ENCODE results near the gene PAX5.

DNA sequence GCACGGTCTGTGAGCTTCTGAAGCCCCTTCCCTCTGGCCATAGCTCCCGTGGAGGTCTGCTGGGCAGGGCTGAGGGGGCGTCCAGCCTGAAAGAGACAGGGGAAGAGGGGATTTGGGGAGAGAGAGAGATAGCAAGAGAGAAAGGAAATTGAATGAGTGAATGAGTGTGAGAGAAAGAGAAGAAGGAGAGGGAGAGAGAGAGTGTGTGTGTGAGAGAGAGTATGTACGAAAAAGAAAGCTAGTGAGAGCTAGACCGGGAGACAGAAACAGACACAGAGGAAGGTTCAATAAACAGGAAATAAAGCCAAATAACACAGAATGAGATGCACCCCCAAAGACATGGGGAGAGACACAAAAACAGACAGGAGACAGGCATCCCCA, 37.4 kb downstream of the PAX5 start:
- TF ChIP-seq TAF1 (IDR thresholded peaks at IDR 0.05; ENCODE audit: low read depth) (no peak), CTCF (IDR thresholded peaks at IDR 0.05; ENCODE audit: poor library complexity, severe bottlenecking) (no peak), EZH2 (IDR thresholded peaks at IDR 0.05; ENCODE audit: borderline replicate concordance, insufficient read depth, low read length, poor library complexity, severe bottlenecking) (no peak), SMC3 (conservative IDR thresholded peaks at IDR 0.05; ENCODE audit: poor library complexity) (no peak), POLR2AphosphoS5 (IDR thresholded peaks at IDR 0.05) (no peak), EP300 (conservative IDR thresholded peaks at IDR 0.05; ENCODE audit: poor library complexity, severe bottlenecking) (no peak)
